Testis (tissue), 3 donors: ENCODE data around the gene COL1A2. TPM values are rescaled to one million over a fixed set of nuclear protein-coding genes. Genes with fewer than 3 reads are reported as not detected.

ENCODE experiments used
- DNase-seq: peaks from one replicate; pipeline ENCODE4 v3.0.0-alpha.2; 2019
- H3K27ac ChIP-seq, 2 donors: fragments of 200-600 bp; sonication (generic); one replicate each; pipeline ENCODE4 v1.5.1; 2019
- H3K27me3 ChIP-seq: fragments of 200-600 bp; sonication (generic); one replicate; pipeline ENCODE4 v1.5.1; 2019
- H3K36me3 ChIP-seq: fragments of 200-600 bp; sonication (generic); one replicate; pipeline ENCODE4 v1.5.1; 2017; ENCODE audit warnings: low read depth; ENCODE audit errors: missing control alignments
- H3K4me1 ChIP-seq: fragments of 200-600 bp; sonication (generic); one replicate; pipeline ENCODE4 v1.5.1; 2019
- H3K4me3 ChIP-seq, 2 donors: fragments of 200-600 bp; sonication (generic); one replicate each; pipeline ENCODE4 v1.5.1; 2017 to 2019
- H3K9me3 ChIP-seq: fragments of 200-600 bp; sonication (generic); one replicate; pipeline ENCODE4 v1.5.1; 2017
- POLR2A ChIP-seq: fragments of 450-650 bp; IDR thresholded peaks from one replicate; pipeline ENCODE4 v1.6.1; 2017; ENCODE audit warnings: antibody characterized with exemption, mild to moderate bottlenecking, moderate library complexity
- WGBS, 2 donors: methylation state at CpG; one replicate each; pipeline ENCODE4 v1.1.5; 2018; 5-methylcytosine and 5-hydroxymethylcytosine counted together
- intact Hi-C: fragments of 100-400 bp; cut with DNase I; formaldehyde crosslinking; loops from one replicate; pipeline ENCODE4 v1.15.1; 2023; ENCODE audit warnings: low total_unique reads
- polyA plus RNA-seq: library from polyadenylated mRNA; stranded (reverse); fragments of 350-450 nt; fragmentation: Illumina TruSeq; extraction: RNeasy Lipid Tissue Mini Kit (QIAGEN cat#74804); gene quantifications from one replicate; pipeline ENCODE4 v1.2.3, GENCODE V29; 2014; ENCODE audit warnings: low read depth, low replicate concordance; ENCODE audit not compliant: insufficient read depth
- total RNA-seq, 2 donors: library from RNA; depleted of rRNA; stranded (reverse); fragments of >200 nt; gene quantifications; one replicate each; pipeline ENCODE4 v1.2.3, GENCODE V29; 2016
- TF ChIP-seq, protein P1 (sequence below), 3 experiments: fragments of 450-650 bp in 2 of 3; fragments of 200-600 bp in 1 of 3; sonication (generic) in 1 of 3; IDR thresholded peaks; one replicate each; pipeline ENCODE4 v1.5.1; 2016 to 2019; ENCODE audit warnings: antibody characterized with exemption in 3 of 3, mild to moderate bottlenecking in 2 of 3, moderate library complexity in 1 of 3

The COL1A2 gene
- total and polyA plus RNA-seq, 3 donors from 2014 or later = 465 to 979 (median 866) TPM

DNA sequence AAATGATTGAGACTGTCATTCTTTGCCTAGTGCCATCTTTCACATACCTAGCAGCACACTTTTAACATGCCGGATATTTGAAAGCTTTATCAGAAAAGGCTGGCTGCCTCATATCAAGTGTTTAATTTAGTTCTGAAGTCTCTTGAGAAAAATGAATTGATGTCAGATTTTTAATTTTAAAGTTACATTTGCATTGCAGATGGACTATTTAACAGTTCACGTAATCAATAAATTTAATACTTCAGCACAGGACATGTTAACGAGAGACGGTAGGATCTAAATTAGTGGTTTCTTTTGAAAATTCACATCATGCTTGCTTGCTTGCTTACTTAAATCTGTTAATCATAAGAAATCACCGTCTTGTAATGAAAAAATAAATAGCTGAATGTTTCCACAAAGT lies 51.6 kb downstream of the COL1A2 start:
- no peaks in the 10 kb centered on the region for H3K9me3 ChIP-seq
- H3K4me1 ChIP-seq = no peaks in the 10 kb centered on the region
- TF ChIP-seq, protein P1, sequence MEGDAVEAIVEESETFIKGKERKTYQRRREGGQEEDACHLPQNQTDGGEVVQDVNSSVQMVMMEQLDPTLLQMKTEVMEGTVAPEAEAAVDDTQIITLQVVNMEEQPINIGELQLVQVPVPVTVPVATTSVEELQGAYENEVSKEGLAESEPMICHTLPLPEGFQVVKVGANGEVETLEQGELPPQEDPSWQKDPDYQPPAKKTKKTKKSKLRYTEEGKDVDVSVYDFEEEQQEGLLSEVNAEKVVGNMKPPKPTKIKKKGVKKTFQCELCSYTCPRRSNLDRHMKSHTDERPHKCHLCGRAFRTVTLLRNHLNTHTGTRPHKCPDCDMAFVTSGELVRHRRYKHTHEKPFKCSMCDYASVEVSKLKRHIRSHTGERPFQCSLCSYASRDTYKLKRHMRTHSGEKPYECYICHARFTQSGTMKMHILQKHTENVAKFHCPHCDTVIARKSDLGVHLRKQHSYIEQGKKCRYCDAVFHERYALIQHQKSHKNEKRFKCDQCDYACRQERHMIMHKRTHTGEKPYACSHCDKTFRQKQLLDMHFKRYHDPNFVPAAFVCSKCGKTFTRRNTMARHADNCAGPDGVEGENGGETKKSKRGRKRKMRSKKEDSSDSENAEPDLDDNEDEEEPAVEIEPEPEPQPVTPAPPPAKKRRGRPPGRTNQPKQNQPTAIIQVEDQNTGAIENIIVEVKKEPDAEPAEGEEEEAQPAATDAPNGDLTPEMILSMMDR (IDR thresholded peaks at IDR 0.05) = no peak
- TF ChIP-seq POLR2A = no peak
- intact Hi-C loops = no loop called here
- H3K36me3 ChIP-seq = no peaks in the 10 kb centered on the region
- 94% methylated on average over 5 of the region's 5 CpGs for WGBS, 2 donors
- H3K27me3 ChIP-seq = no peaks in the 10 kb centered on the region
- no peak for DNase-seq
- H3K27ac ChIP-seq = no peak overlapping the region
- no peak overlapping the region for H3K4me3 ChIP-seq

DNA sequence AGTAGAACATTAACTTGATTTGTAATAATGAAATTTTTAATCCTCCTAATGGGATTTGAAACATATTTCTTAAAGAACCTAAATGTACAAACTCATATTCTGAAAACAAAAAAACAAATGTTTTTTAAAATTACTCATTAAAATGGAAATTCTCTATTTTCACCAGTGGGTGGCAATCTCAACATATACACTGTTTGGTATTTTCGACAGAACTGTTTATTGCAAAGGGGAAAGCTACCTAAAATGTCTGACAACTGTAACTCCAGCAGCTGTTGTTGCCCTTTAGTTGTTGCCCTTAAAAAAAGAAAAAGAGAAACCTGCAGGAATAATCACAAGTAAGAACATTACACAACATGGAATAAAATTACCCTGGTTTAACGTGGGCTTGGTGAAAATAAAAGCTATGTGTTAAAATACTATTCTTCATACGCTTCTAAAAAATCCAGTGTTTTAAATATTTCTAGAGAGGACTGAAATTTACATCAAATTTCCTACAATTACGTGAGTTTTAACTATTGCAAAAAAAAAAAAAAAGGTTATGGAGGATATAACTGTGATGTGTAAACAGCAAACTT lies 54.5 kb downstream of the COL1A2 start:
- intact Hi-C loops = no loop called here
- TF ChIP-seq POLR2A = no peak
- TF ChIP-seq, protein P1 (IDR thresholded peaks at IDR 0.05) = peak; percentile 52 to 70 (median 63)
- no peak for DNase-seq
- Histone ChIP-seq H3K9me3 (no peaks in the 10 kb centered on the region), H3K27me3 (no peaks in the 10 kb centered on the region), H3K4me3 (no peak overlapping the region), H3K27ac (no peak overlapping the region), H3K36me3 (no peaks in the 10 kb centered on the region), H3K4me1 (no peaks in the 10 kb centered on the region)
- WGBS, 2 donors = 51 to 55% methylated on average over 4 of the region's 4 CpGs

DNA sequence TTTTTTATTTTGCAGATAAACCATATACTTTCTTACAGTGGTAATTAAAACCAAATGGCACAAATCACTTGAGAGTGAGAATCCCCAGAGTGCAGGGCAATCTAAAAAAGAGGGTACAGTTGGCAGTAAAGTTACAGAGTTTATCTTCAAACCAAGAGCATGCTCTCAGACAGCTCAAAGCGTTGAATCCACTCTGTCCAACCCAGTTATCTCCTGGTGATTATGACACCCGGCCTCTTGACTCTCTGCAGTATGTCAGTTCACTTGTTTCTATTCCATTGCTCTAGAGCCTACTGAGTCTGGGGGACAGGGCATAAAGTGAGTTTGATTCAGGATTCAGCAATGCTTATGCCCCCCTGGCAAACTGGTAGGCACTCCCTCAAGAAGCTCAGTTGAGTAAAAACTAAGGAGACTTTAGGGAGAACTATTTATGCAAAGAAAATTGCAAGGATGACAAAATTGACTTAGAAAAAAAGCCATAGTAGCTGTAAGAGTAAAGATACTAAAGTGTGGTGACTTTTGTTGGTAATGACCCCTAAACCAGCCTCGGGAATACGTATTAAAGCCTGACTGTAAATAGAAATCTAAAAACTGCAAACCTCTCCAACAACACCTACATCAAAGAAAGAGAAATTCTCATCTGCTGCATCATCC lies 55.5 kb downstream of the COL1A2 start:
- TF ChIP-seq POLR2A = no peak
- TF ChIP-seq, protein P1 (IDR thresholded peaks at IDR 0.05) = no peak

DNA sequence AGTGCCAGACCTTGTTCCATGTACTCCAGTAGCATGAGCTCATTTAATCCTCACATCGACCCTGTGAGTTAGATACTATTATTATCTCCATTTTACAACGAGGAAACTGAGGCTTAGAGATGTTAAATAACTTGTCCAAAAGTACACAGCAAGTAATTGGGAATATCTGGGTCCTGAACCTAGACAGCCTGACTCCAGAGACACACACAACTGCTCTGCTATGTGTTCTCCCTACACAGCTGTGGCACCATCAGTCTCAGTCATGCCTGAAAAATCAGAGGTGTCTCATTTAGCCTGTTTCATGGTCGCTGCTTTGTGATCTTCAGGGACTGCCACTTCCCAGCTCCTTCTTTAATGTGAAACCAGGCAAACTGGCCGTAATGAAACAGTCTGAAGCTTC lies 56.5 kb downstream of the COL1A2 start:
- no peak overlapping the region for H3K27ac ChIP-seq
- intact Hi-C loops = no loop called here
- H3K9me3 ChIP-seq = no peaks in the 10 kb centered on the region
- TF ChIP-seq POLR2A = no peak
- TF ChIP-seq, protein P1 (IDR thresholded peaks at IDR 0.05) = no peak
- no peak for DNase-seq
- no peaks in the 10 kb centered on the region for H3K36me3 ChIP-seq
- H3K27me3 ChIP-seq = no peaks in the 10 kb centered on the region
- H3K4me1 ChIP-seq = no peaks in the 10 kb centered on the region
- no peak overlapping the region for H3K4me3 ChIP-seq
- WGBS, 2 donors = 68 to 87% methylated on average over 4 of the region's 4 CpGs

More for the DNA sequence above, 55.5 kb downstream of the COL1A2 start:
- H3K4me1 ChIP-seq = no peaks in the 10 kb centered on the region
- intact Hi-C loops = no loop called here
- 74 to 83% methylated on average over 4 of the region's 4 CpGs for WGBS, 2 donors
- no peaks in the 10 kb centered on the region for H3K27me3 ChIP-seq
- no peak overlapping the region for H3K4me3 ChIP-seq
- no peaks in the 10 kb centered on the region for H3K9me3 ChIP-seq
- no peak overlapping the region for H3K27ac ChIP-seq
- H3K36me3 ChIP-seq = no peaks in the 10 kb centered on the region
- DNase-seq = no peak

DNA sequence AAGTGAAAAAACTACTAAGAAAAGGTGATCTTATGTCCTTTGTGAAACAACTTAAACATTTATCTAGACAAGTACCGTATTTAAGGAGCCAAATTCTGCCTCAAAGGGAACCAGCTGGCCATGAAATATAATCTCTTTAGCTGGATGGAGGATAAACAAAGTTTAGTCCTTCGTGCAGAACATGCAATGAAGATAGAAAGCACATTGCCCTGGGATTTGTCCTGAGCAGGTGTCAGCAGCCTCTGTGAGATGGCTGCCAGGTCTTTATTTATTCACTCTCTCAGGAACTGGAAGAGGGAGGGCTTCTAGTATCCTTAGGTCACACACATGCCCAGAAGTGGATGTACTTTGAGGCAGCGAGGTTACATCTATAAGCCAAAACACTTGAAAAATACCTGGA lies 57.5 kb downstream of the COL1A2 start:
- no peaks in the 10 kb centered on the region for H3K27me3 ChIP-seq
- intact Hi-C loops = no loop called here
- H3K4me3 ChIP-seq = no peak overlapping the region
- H3K4me1 ChIP-seq = no peaks in the 10 kb centered on the region
- TF ChIP-seq, protein P1 (IDR thresholded peaks at IDR 0.05) = no peak
- TF ChIP-seq POLR2A = no peak
- H3K27ac ChIP-seq = no peak overlapping the region
- no peaks in the 10 kb centered on the region for H3K9me3 ChIP-seq
- WGBS, 2 donors = 56 to 60% methylated on average over 3 of the region's 3 CpGs
- no peak for DNase-seq
- no peaks in the 10 kb centered on the region for H3K36me3 ChIP-seq
